Activated CD4-positive, alpha-beta memory T cell treated with anti-CD3 and anti-CD28 coated beads, Interleukin-2, amount 10 ng/mL, durations not matched to agents 7 days and 5 days (primary cell): ENCODE results near the gene NOP14. TPM values are rescaled to one million over a fixed set of nuclear protein-coding genes. Genes with fewer than 3 reads are reported as not detected.
A peak's percentile ranks its signal among the peaks of the same experiment; 100 is the strongest.
"Not testable (repeated sequence)": the region's sequence is repeated elsewhere in the genome, so short reads cannot be mapped to it uniquely, and the experiment has no call there.

Source experiments
- CTCF ChIA-PET: fragments of 350-600 bp; sonication (Branson Sonifier 250); formaldehyde crosslinking; loops from one replicate; lab custom pipeline; 2021; ENCODE audit warnings: antibody characterized with exemption, inconsistent platforms; lab: Charles Lee
- POLR2A ChIA-PET: fragments of 350-600 bp; sonication (Branson Sonifier 250); formaldehyde crosslinking; loops from one replicate; lab custom pipeline; 2021; ENCODE audit warnings: antibody characterized with exemption; lab: Charles Lee
- DNase-seq: peaks from one replicate; pipeline ENCODE4 v3.0.0-alpha.2; 2020
- H3K27ac Mint-ChIP-seq: one replicate; pipeline ENCODE4 v1.8.0; 2021; ENCODE audit warnings: mild to moderate bottlenecking, mixed read lengths
- H3K27me3 Mint-ChIP-seq: one replicate; pipeline ENCODE4 v1.8.0; 2021; ENCODE audit warnings: mixed read lengths
- H3K36me3 Mint-ChIP-seq: one replicate; pipeline ENCODE4 v1.8.0; 2021; ENCODE audit warnings: low read depth, mixed read lengths
- H3K4me1 Mint-ChIP-seq: one replicate; pipeline ENCODE4 v1.8.0; 2021; ENCODE audit warnings: mixed read lengths
- H3K4me3 Mint-ChIP-seq: one replicate; pipeline ENCODE4 v1.8.0; 2021; ENCODE audit warnings: mild to moderate bottlenecking, mixed read lengths
- H3K9me3 Mint-ChIP-seq: one replicate; pipeline ENCODE4 v1.8.0; 2021; ENCODE audit warnings: mixed read lengths
- total RNA-seq, 2 experiments: library from RNA; stranded (reverse); gene quantifications; one replicate each; pipeline ENCODE4 v1.2.3, GENCODE V29; 2021

NOP14 gene
- total RNA-seq: 10 to 100 TPM; 34.1 to 38.7 TPM

GRCh38 chr4:2963175-2963965, at the start of gene NOP14, which contains the start of gene GRK4:
TSS of gene NOP14 (minus strand) at chr4:2963406. CDS start at chr4:2963319, 87 bp downstream.
TSS of gene GRK4 (plus strand) at chr4:2963571. CDS start at chr4:2964071, 500 bp downstream.
- POLR2A ChIA-PET: interaction anchor here (0.6 to 5.8 kb wide), 16 partner anchors 10 to 495 kb away, joined by 3 to 74 read pairs (median 4); partner anchors contain the start of genes RNF4 and TNIP2

GRCh38 chr4:3011456-3012220, 48.4 kb upstream of the NOP14 start:
- Mint-ChIP-seq H3K4me1 (peaks cover 18% of the 10 kb centered on the region), H3K27me3 (no peaks in the 10 kb centered on the region), H3K9me3 (peaks cover 2% of the 10 kb centered on the region), H3K27ac (no peak overlapping the region), H3K36me3 (no peaks in the 10 kb centered on the region), H3K4me3 (no peak overlapping the region)
- DNase-seq: no peak
- ChIA-PET POLR2A (no interaction called here), CTCF (no interaction called here)

More at GRCh38 chr4:2963175-2963965, at the start of gene NOP14, which contains the start of gene GRK4:
- CTCF ChIA-PET: interaction anchor here (0.5 to 5.3 kb wide), 13 partner anchors 10 to 234 kb away, joined by 3 to 38 read pairs (median 9); partner anchors contain the start of gene HTT
- Mint-ChIP-seq H3K9me3 (no peaks in the 10 kb centered on the region), H3K4me1 (peaks cover 39% of the 10 kb centered on the region), H3K36me3 (peaks cover 7% of the 10 kb centered on the region), H3K4me3 (peak within 1 kb of the TSS; percentile 73), H3K27me3 (peaks cover 4% of the 10 kb centered on the region), H3K27ac (peak within 1 kb of the TSS; percentile 67)
- peak; percentile 98 for DNase-seq

GRCh38 chr4:3010998-3011397, 47.8 kb upstream of the NOP14 start:
- Mint-ChIP-seq H3K4me3 (no peak overlapping the region), H3K27ac (no peak overlapping the region), H3K27me3 (no peaks in the 10 kb centered on the region), H3K9me3 (peaks cover 2% of the 10 kb centered on the region), H3K4me1 (peaks cover 18% of the 10 kb centered on the region), H3K36me3 (no peaks in the 10 kb centered on the region)
- ChIA-PET POLR2A (no interaction called here), CTCF (no interaction called here)
- no peak for DNase-seq

- no peak overlapping the region for H3K4me3 Mint-ChIP-seq
- no peak for DNase-seq
- CTCF ChIA-PET: no interaction called here
- no peaks in the 10 kb centered on the region for H3K27me3 Mint-ChIP-seq
- no peaks in the 10 kb centered on the region for H3K36me3 Mint-ChIP-seq
- peaks cover 2% of the 10 kb centered on the region for H3K9me3 Mint-ChIP-seq
- POLR2A ChIA-PET: no interaction called here
- H3K27ac Mint-ChIP-seq: no peak overlapping the region
- peaks cover 18% of the 10 kb centered on the region for H3K4me1 Mint-ChIP-seq
Measured at GRCh38 chr4:3010577-3010976, 47.4 kb upstream of the NOP14 start.

- no peak overlapping the region for H3K4me3 Mint-ChIP-seq
- H3K9me3 Mint-ChIP-seq: peaks cover 2% of the 10 kb centered on the region
- POLR2A ChIA-PET: no interaction called here
- H3K36me3 Mint-ChIP-seq: no peaks in the 10 kb centered on the region
- H3K27me3 Mint-ChIP-seq: no peaks in the 10 kb centered on the region
- no peak overlapping the region for H3K27ac Mint-ChIP-seq
- peaks cover 16% of the 10 kb centered on the region for H3K4me1 Mint-ChIP-seq
- CTCF ChIA-PET: interaction anchor here (0.8 to 1.2 kb wide), 3 partner anchors 29 to 113 kb away, joined by 3 to 4 read pairs (median 3); no protein-coding TSS in a partner anchor
- no peak for DNase-seq
Measured at GRCh38 chr4:3009422-3009821, 46.2 kb upstream of the NOP14 start.

GRCh38 chr4:3007724-3008123, 44.5 kb upstream of the NOP14 start:
- ChIA-PET POLR2A (no interaction called here), CTCF (no interaction called here)
- Mint-ChIP-seq H3K36me3 (no peaks in the 10 kb centered on the region), H3K4me1 (peaks cover 6% of the 10 kb centered on the region), H3K27ac (no peak overlapping the region), H3K27me3 (peaks cover 2% of the 10 kb centered on the region), H3K4me3 (no peak overlapping the region), H3K9me3 (peaks cover 2% of the 10 kb centered on the region)
- DNase-seq: no peak

GRCh38 chr4:2996415-2996814, 33.2 kb upstream of the NOP14 start:
- Mint-ChIP-seq H3K27me3 (peaks cover 15% of the 10 kb centered on the region), H3K4me3 (no peak overlapping the region), H3K4me1 (no peaks in the 10 kb centered on the region), H3K36me3 (no peaks in the 10 kb centered on the region), H3K27ac (no peak overlapping the region), H3K9me3 (no peaks in the 10 kb centered on the region)
- POLR2A ChIA-PET: interaction anchor here (0.6 kb wide), 1 partner anchor 29 kb away, joined by 3 read pairs; no protein-coding TSS in a partner anchor
- DNase-seq: no peak
- CTCF ChIA-PET: no interaction called here

GRCh38 chr4:2995546-2996265, 32.5 kb upstream of the NOP14 start:
- no peak overlapping the region for H3K27ac Mint-ChIP-seq
- POLR2A ChIA-PET: no interaction called here
- CTCF ChIA-PET: no interaction called here

GRCh38 chr4:2994917-2995316, 31.7 kb upstream of the NOP14 start:
- no peaks in the 10 kb centered on the region for H3K36me3 Mint-ChIP-seq
- no peak for DNase-seq
- H3K27me3 Mint-ChIP-seq: peaks cover 12% of the 10 kb centered on the region
- H3K4me1 Mint-ChIP-seq: no peaks in the 10 kb centered on the region
- no peak overlapping the region for H3K4me3 Mint-ChIP-seq
- no peak overlapping the region for H3K27ac Mint-ChIP-seq
- CTCF ChIA-PET: interaction anchor here (0.6 to 0.8 kb wide), 2 partner anchors 17 to 246 kb away, joined by 3 read pairs; no protein-coding TSS in a partner anchor
- POLR2A ChIA-PET: no interaction called here
- no peaks in the 10 kb centered on the region for H3K9me3 Mint-ChIP-seq

More at GRCh38 chr4:2995546-2996265, 32.5 kb upstream of the NOP14 start:
- no peaks in the 10 kb centered on the region for H3K4me1 Mint-ChIP-seq
- peaks cover 14% of the 10 kb centered on the region for H3K27me3 Mint-ChIP-seq
- H3K36me3 Mint-ChIP-seq: no peaks in the 10 kb centered on the region
- no peaks in the 10 kb centered on the region for H3K9me3 Mint-ChIP-seq
- H3K4me3 Mint-ChIP-seq: no peak overlapping the region
- DNase-seq: no peak

- CTCF ChIA-PET: interaction anchor here (1.1 kb wide), 2 partner anchors 10 to 13 kb away, joined by 3 to 7 read pairs; no protein-coding TSS in a partner anchor
- no peaks in the 10 kb centered on the region for H3K36me3 Mint-ChIP-seq
- no peak overlapping the region for H3K4me3 Mint-ChIP-seq
- H3K9me3 Mint-ChIP-seq: no peaks in the 10 kb centered on the region
- no peak for DNase-seq
- POLR2A ChIA-PET: no interaction called here
- no peak overlapping the region for H3K27ac Mint-ChIP-seq
- H3K4me1 Mint-ChIP-seq: no peaks in the 10 kb centered on the region
- peaks cover 7% of the 10 kb centered on the region for H3K27me3 Mint-ChIP-seq
Measured at GRCh38 chr4:2991243-2991642, 28.0 kb upstream of the NOP14 start.

- H3K9me3 Mint-ChIP-seq, DNase-seq, H3K27ac Mint-ChIP-seq, CTCF ChIA-PET, H3K4me1 Mint-ChIP-seq, POLR2A ChIA-PET, H3K4me3 Mint-ChIP-seq, H3K36me3 Mint-ChIP-seq: not testable (repeated sequence)
- peaks cover 20% of the 10 kb centered on the region for H3K27me3 Mint-ChIP-seq
Measured at GRCh38 chr4:2983715-2984114, 20.5 kb upstream of the NOP14 start.

- Mint-ChIP-seq H3K4me1 (no peaks in the 10 kb centered on the region), H3K9me3 (peaks cover 7% of the 10 kb centered on the region), H3K27ac (no peak overlapping the region), H3K36me3 (no peaks in the 10 kb centered on the region), H3K27me3 (peaks cover 12% of the 10 kb centered on the region), H3K4me3 (no peak overlapping the region)
- POLR2A ChIA-PET: interaction anchor here (1.7 kb wide), 1 partner anchor 18 kb away, joined by 3 read pairs; the partner anchor contains the start of gene GRK4
- no peak for DNase-seq
- CTCF ChIA-PET: no interaction called here
Measured at GRCh38 chr4:2982012-2982411, 18.8 kb upstream of the NOP14 start.
